PC-3 (cell line): ENCODE measurements around the gene BAIAP2L2. TPM values are rescaled to one million over a fixed set of nuclear protein-coding genes. Genes with fewer than 3 reads are reported as not detected.

Source experiments
- ATAC-seq: fragments of 200-7000 bp; cut with Tn5 transposase; 2 replicates; pipeline ENCODE4 v1.9.1; 2020; ENCODE audit warnings: mild to moderate bottlenecking, moderate library complexity
- BruUV-seq: library from RNA; stranded (reverse); fragments of 400-500 nt; replicated peaks from 2 replicates; lab custom pipeline; 2021; lab: Mats Ljungman, UMichigan
- CTCF ChIA-PET: fragments of 300-600 bp; sonication (Branson Sonifier 250); formaldehyde crosslinking; loops from one replicate; lab custom pipeline; 2022; ENCODE audit warnings: antibody characterized with exemption; lab: Charles Lee
- POLR2A ChIA-PET: fragments of 300-600 bp; sonication (Branson Sonifier 250); formaldehyde crosslinking; loops from one replicate; lab custom pipeline; 2022; ENCODE audit warnings: antibody characterized with exemption; ENCODE audit not compliant: unreplicated experiment; lab: Charles Lee
- DNase-seq: peaks from one replicate; pipeline ENCODE4 v3.0.0-alpha.2; 2015
- H2AFZ ChIP-seq: fragments of 300-600 bp; sonication (generic); 2 replicates; pipeline ENCODE4 v1.6.0; 2016; ENCODE audit warnings: antibody characterized with exemption, low read length
- H3F3A ChIP-seq: fragments of 300-600 bp; sonication (generic); one replicate; pipeline ENCODE4 v1.6.0; 2017; ENCODE audit warnings: antibody characterized with exemption, low read length, control low read depth, mild to moderate bottlenecking; ENCODE audit not compliant: unreplicated experiment
- H3K27ac ChIP-seq: fragments of 300-600 bp; sonication (generic); 2 replicates; pipeline ENCODE4 v1.5.1; 2016; ENCODE audit warnings: mild to moderate bottlenecking, low read length
- H3K27me3 ChIP-seq: fragments of 300-600 bp; sonication (generic); 2 replicates; pipeline ENCODE4 v1.6.1; 2016; ENCODE audit warnings: low read length, mixed read lengths
- H3K36me3 ChIP-seq: fragments of 300-600 bp; sonication (generic); 2 replicates; pipeline ENCODE4 v1.6.1; 2016; ENCODE audit warnings: low read depth, mixed run types, low read length, mixed read lengths
- H3K4me1 ChIP-seq: fragments of 300-600 bp; sonication (generic); 2 replicates; pipeline ENCODE4 v1.5.1; 2016; ENCODE audit warnings: low read length; ENCODE audit not compliant: insufficient read depth
- H3K4me2 ChIP-seq: fragments of 300-600 bp; sonication (generic); 2 replicates; pipeline ENCODE4 v1.6.0; 2016; ENCODE audit warnings: low read length
- H3K4me3 ChIP-seq: fragments of 300-600 bp; sonication (generic); 2 replicates; pipeline ENCODE4 v1.5.1; 2016; ENCODE audit warnings: mild to moderate bottlenecking, low read length, mixed read lengths
- H3K79me2 ChIP-seq: fragments of 300-600 bp; sonication (generic); 2 replicates; pipeline ENCODE4 v1.6.1; 2017; ENCODE audit warnings: low read length, mixed read lengths
- H3K9ac ChIP-seq: fragments of 300-600 bp; sonication (generic); 2 replicates; pipeline ENCODE4 v1.6.0; 2016; ENCODE audit warnings: mild to moderate bottlenecking, low read length
- H3K9me2 ChIP-seq: fragments of 300-600 bp; sonication (generic); replicated peaks from 2 replicates; pipeline ENCODE4 v1.6.1; 2016; ENCODE audit warnings: mixed run types, low read length, mixed read lengths
- H3K9me3 ChIP-seq: fragments of 300-600 bp; sonication (generic); 2 replicates; pipeline ENCODE4 v1.6.1; 2016; ENCODE audit warnings: low read length, mixed read lengths
- H4K20me1 ChIP-seq: fragments of 300-600 bp; sonication (generic); 2 replicates; pipeline ENCODE4 v1.6.1; 2016; ENCODE audit warnings: low read length, mixed read lengths
- CTCF ChIP-seq: fragments of 300-600 bp; sonication (generic); conservative IDR thresholded peaks from 2 replicates; pipeline ENCODE4 v1.5.1; 2017; ENCODE audit warnings: antibody characterized with exemption, low read depth, mild to moderate bottlenecking, low read length
- EZH2 ChIP-seq: fragments of 300-600 bp; sonication (generic); IDR thresholded peaks from one replicate; pipeline ENCODE4 v1.6.1; 2017; ENCODE audit warnings: antibody characterized with exemption, mild to moderate bottlenecking, low read length; ENCODE audit not compliant: unreplicated experiment
- EZH2phosphoT487 ChIP-seq: fragments of 300-600 bp; sonication (generic); IDR thresholded peaks from 2 replicates; pipeline ENCODE4 v1.6.1; 2018; ENCODE audit warnings: mild to moderate bottlenecking, antibody characterized with exemption, low read length, borderline replicate concordance
- intact Hi-C: fragments of 100-400 bp; cut with micrococcal nuclease; formaldehyde crosslinking; loops from 2 replicates; pipeline ENCODE4 v1.9.0; 2023
- total RNA-seq: library from RNA; depleted of rRNA; stranded (reverse); fragments of >200 nt; gene quantifications from 2 replicates; pipeline ENCODE4 v1.2.3, GENCODE V29; 2014

The BAIAP2L2 gene
- total RNA-seq, 1 experiment from 2014 or later = 0.80 TPM

- DNase-seq (no peak), ATAC-seq (no peak)
- no peaks in the 10 kb centered on the region for H3K4me1 ChIP-seq
- H3K79me2 ChIP-seq = no peaks in the 10 kb centered on the region
- H3K27me3 ChIP-seq = no peaks in the 10 kb centered on the region
- H3F3A ChIP-seq = no peaks in the 10 kb centered on the region
- H3K9ac ChIP-seq = no peak overlapping the region
- ChIA-PET POLR2A (no interaction called here), CTCF (no interaction called here)
- H3K4me2 ChIP-seq = no peak overlapping the region
- TF ChIP-seq CTCF (no peak), EZH2phosphoT487 (no peak), EZH2 (no peak)
- no peak overlapping the region for H3K4me3 ChIP-seq
- intact Hi-C loops = loop anchor here (10.0 kb wide), 1 partner anchor 105 kb away; no protein-coding TSS in a partner anchor
- BruUV-seq = no TSS peak
- no peak overlapping the region for H3K27ac ChIP-seq
- no peaks in the 10 kb centered on the region for H3K9me2 ChIP-seq
- no peaks in the 10 kb centered on the region for H4K20me1 ChIP-seq
- no peaks in the 10 kb centered on the region for H3K9me3 ChIP-seq
- H3K36me3 ChIP-seq = no peaks in the 10 kb centered on the region
- no peak overlapping the region for H2AFZ ChIP-seq
Observed at GRCh38 chr22:38109371-38110001, 998 bp downstream of the BAIAP2L2 start.

GRCh38 chr22:38108561-38109319, 1.7 kb downstream of the BAIAP2L2 start:
- ATAC-seq = no peak
- no peaks in the 10 kb centered on the region for H3K4me1 ChIP-seq
- H4K20me1 ChIP-seq = no peaks in the 10 kb centered on the region
- intact Hi-C loops = no loop called here
- POLR2A ChIA-PET = no interaction called here
- no peak overlapping the region for H3K4me3 ChIP-seq
- CTCF ChIA-PET = no interaction called here
- H3K9ac ChIP-seq = no peak overlapping the region
- H3K4me2 ChIP-seq = no peak overlapping the region
- H3K9me3 ChIP-seq = no peaks in the 10 kb centered on the region
- no peak overlapping the region for H3K27ac ChIP-seq
- H3K79me2 ChIP-seq = no peaks in the 10 kb centered on the region
- no peaks in the 10 kb centered on the region for H3K27me3 ChIP-seq
- H2AFZ ChIP-seq = no peak overlapping the region
- BruUV-seq = no TSS peak
- no peak for DNase-seq
- no peaks in the 10 kb centered on the region for H3F3A ChIP-seq
- H3K36me3 ChIP-seq = no peaks in the 10 kb centered on the region
- TF ChIP-seq EZH2phosphoT487 (no peak), EZH2 (no peak), CTCF (no peak)
- H3K9me2 ChIP-seq = no peaks in the 10 kb centered on the region
